ENCODE measurements around the gene TMC7.

DNA sequence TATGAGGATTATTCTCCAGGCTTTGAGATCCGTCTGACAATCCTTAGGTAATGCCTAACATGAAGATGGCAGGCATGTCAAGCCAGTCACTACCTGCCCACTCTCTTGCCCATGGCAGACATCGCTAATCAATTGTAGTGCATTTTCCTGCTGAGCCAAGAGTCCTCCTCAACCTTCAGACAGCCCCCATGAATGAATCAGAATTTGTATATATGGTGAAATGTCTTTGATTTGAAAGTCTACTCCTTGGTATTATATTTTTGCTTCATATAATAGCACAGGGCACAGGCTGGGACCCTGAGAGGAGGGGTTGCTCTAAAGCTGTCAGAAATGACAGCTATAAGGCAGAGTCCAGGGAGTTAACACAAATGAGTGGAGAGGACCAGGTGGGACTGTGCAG is 56.7 kb downstream of the TMC7 start:
- TF ChIP-seq, protein P1, sequence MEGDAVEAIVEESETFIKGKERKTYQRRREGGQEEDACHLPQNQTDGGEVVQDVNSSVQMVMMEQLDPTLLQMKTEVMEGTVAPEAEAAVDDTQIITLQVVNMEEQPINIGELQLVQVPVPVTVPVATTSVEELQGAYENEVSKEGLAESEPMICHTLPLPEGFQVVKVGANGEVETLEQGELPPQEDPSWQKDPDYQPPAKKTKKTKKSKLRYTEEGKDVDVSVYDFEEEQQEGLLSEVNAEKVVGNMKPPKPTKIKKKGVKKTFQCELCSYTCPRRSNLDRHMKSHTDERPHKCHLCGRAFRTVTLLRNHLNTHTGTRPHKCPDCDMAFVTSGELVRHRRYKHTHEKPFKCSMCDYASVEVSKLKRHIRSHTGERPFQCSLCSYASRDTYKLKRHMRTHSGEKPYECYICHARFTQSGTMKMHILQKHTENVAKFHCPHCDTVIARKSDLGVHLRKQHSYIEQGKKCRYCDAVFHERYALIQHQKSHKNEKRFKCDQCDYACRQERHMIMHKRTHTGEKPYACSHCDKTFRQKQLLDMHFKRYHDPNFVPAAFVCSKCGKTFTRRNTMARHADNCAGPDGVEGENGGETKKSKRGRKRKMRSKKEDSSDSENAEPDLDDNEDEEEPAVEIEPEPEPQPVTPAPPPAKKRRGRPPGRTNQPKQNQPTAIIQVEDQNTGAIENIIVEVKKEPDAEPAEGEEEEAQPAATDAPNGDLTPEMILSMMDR (conservative IDR thresholded peaks at IDR 0.05): no peak
- no peak for TF ChIP-seq ZFX (IDR thresholded peaks at IDR 0.05)
